Thyroid gland (tissue), 4 donors: ENCODE data around the gene GRK1. TPM values are rescaled to one million over a fixed set of nuclear protein-coding genes. Genes with fewer than 3 reads are reported as not detected.
A peak's percentile ranks its signal among the peaks of the same experiment; 100 is the strongest.

ENCODE experiments used
- DNase-seq, 2 donors: peaks; one replicate each; pipeline ENCODE4 v3.0.0-alpha.2; 2019
- H3K27ac ChIP-seq, 3 donors: fragments of 200-600 bp; sonication (generic); 1 replicate in 2 of 3; 2 replicates in 1 of 3; pipeline ENCODE4 v1.5.1; 2016 to 2019; ENCODE audit warnings: mild to moderate bottlenecking in 1 of 3, moderate library complexity in 1 of 3
- H3K27me3 ChIP-seq: fragments of 200-600 bp; sonication (generic); one replicate; pipeline ENCODE4 v1.5.1; 2019
- H3K36me3 ChIP-seq, 2 donors: fragments of 200-600 bp; sonication (generic); one replicate each; pipeline ENCODE4 v1.5.1; 2016 to 2019
- H3K4me1 ChIP-seq, 2 donors: fragments of 200-600 bp; sonication (generic); one replicate each; pipeline ENCODE4 v1.5.1; 2017 to 2019
- H3K4me3 ChIP-seq, 3 donors: fragments of 200-600 bp; sonication (generic); replicated peaks in 1 of 3; 1 replicate in 2 of 3; 2 replicates in 1 of 3; pipeline ENCODE4 v1.5.1; 2016; ENCODE audit warnings: mild to moderate bottlenecking in 1 of 3
- H3K9me3 ChIP-seq: fragments of 200-600 bp; sonication (generic); one replicate; pipeline ENCODE4 v1.5.1; 2017
- CTCF ChIP-seq, 6 experiments: fragments of 200-600 bp in 3 of 6; fragments of 450-650 bp in 3 of 6; sonication (generic) in 3 of 6; IDR thresholded peaks; one replicate each; pipeline ENCODE4 v1.5.1; 2016 to 2019; ENCODE audit warnings: antibody characterized with exemption in 6 of 6, mild to moderate bottlenecking in 2 of 6, inconsistent platforms in 1 of 6, moderate library complexity in 1 of 6
- POLR2A ChIP-seq, 2 donors: fragments of 450-650 bp; IDR thresholded peaks; one replicate each; pipeline ENCODE4 v1.6.1; 2017; ENCODE audit warnings: antibody characterized with exemption in 2 of 2, mild to moderate bottlenecking in 2 of 2, moderate library complexity in 1 of 2
- WGBS, 2 donors: methylation state at CpG; one replicate each; pipeline ENCODE4 v1.1.5; 2017; 5-methylcytosine and 5-hydroxymethylcytosine counted together
- intact Hi-C: fragments of 100-400 bp; cut with DNase I; formaldehyde crosslinking; loops from one replicate; pipeline ENCODE4 v1.15.1; 2023
- total RNA-seq, 4 donors: library from RNA; depleted of rRNA; stranded (reverse); fragments of >200 nt; gene quantifications; one replicate each; pipeline ENCODE4 v1.2.3, GENCODE V29; 2016

GRK1 gene
- total RNA-seq, 4 donors from 2014 or later = 2.0 to 17.9 (median 2.7) TPM

GRCh38 chr13:113641426-113641825 is 25.6 kb upstream of the GRK1 start:
- DNase-seq = no peak

GRCh38 chr13:113642563-113642962 is 24.5 kb upstream of the GRK1 start:
- no peaks in the 10 kb centered on the region for H3K27me3 ChIP-seq
- whole genome bisulfite sequencing, 2 donors = 90 to 97% methylated on average over 2 of the region's 2 CpGs
- no peak for TF ChIP-seq CTCF (IDR thresholded peaks at IDR 0.05)
- TF ChIP-seq POLR2A (IDR thresholded peaks at IDR 0.05) = no peak

More at GRCh38 chr13:113641426-113641825, 25.6 kb upstream of the GRK1 start:
- H3K36me3 ChIP-seq = peaks cover 17 to 24% of the 10 kb centered on the region in 2 donors
- H3K4me1 ChIP-seq = peaks cover 30 to 38% of the 10 kb centered on the region in 2 donors
- TF ChIP-seq CTCF (IDR thresholded peaks at IDR 0.05) (no peak), POLR2A (IDR thresholded peaks at IDR 0.05) (no peak)
- H3K27me3 ChIP-seq = no peaks in the 10 kb centered on the region
- H3K9me3 ChIP-seq = no peaks in the 10 kb centered on the region
- intact Hi-C loops = no loop called here
- no peak overlapping the region for H3K27ac ChIP-seq
- H3K4me3 ChIP-seq = no peak overlapping the region
- WGBS, 2 donors = 83% methylated on average over 7 of the region's 7 CpGs

GRCh38 chr13:113643593-113643992 is 23.4 kb upstream of the GRK1 start:
- DNase-seq = peak; percentile 45 to 46
- 44 to 48% methylated on average over 5 of the region's 5 CpGs for WGBS, 2 donors
- Histone ChIP-seq H3K27me3 (no peaks in the 10 kb centered on the region), H3K4me3 (no peak overlapping the region), H3K36me3 (peaks cover 4 to 6% of the 10 kb centered on the region in 2 donors), H3K9me3 (no peaks in the 10 kb centered on the region), H3K27ac (peak overlapping the region; percentile 72 to 94 (median 84)), H3K4me1 (peaks cover 45 to 58% of the 10 kb centered on the region in 2 donors)
- TF ChIP-seq POLR2A (IDR thresholded peaks at IDR 0.05) (peak in 1 of 2 donors; percentile 16), CTCF (IDR thresholded peaks at IDR 0.05) (no peak)
- intact Hi-C loops = no loop called here

More at GRCh38 chr13:113642563-113642962, 24.5 kb upstream of the GRK1 start:
- no peak overlapping the region for H3K4me3 ChIP-seq
- peaks cover 11 to 12% of the 10 kb centered on the region in 2 donors for H3K36me3 ChIP-seq
- intact Hi-C loops = no loop called here
- H3K27ac ChIP-seq = peak overlapping the region; percentile 72 to 94 (median 84)
- no peaks in the 10 kb centered on the region for H3K9me3 ChIP-seq
- DNase-seq = no peak
- H3K4me1 ChIP-seq = peaks cover 39 to 48% of the 10 kb centered on the region in 2 donors

GRCh38 chr13:113644800-113645199 is 22.2 kb upstream of the GRK1 start:
- WGBS, 2 donors = 93 to 95% methylated on average over 1 of the region's 1 CpG
- TF ChIP-seq CTCF (IDR thresholded peaks at IDR 0.05) = no peak
- no peak for TF ChIP-seq POLR2A (IDR thresholded peaks at IDR 0.05)
- Histone ChIP-seq H3K27me3 (no peaks in the 10 kb centered on the region), H3K27ac (peak overlapping the region; percentile 72 to 94 (median 84)), H3K9me3 (no peaks in the 10 kb centered on the region), H3K36me3 (peaks cover 4 to 6% of the 10 kb centered on the region in 2 donors), H3K4me3 (no peak overlapping the region), H3K4me1 (peaks cover 54 to 70% of the 10 kb centered on the region in 2 donors)
- intact Hi-C loops = no loop called here
- no peak for DNase-seq

GRCh38 chr13:113645329-113645728 is 21.7 kb upstream of the GRK1 start:
- intact Hi-C loops = no loop called here
- WGBS, 2 donors = 64 to 83% methylated on average over 9 of the region's 9 CpGs
- Histone ChIP-seq H3K9me3 (no peaks in the 10 kb centered on the region), H3K27ac (peak overlapping the region; percentile 72 to 94 (median 84)), H3K4me1 (peaks cover 54 to 71% of the 10 kb centered on the region in 2 donors), H3K27me3 (no peaks in the 10 kb centered on the region), H3K36me3 (peaks cover 2 to 3% of the 10 kb centered on the region in 2 donors), H3K4me3 (no peak overlapping the region)
- TF ChIP-seq CTCF (IDR thresholded peaks at IDR 0.05) (no peak), POLR2A (IDR thresholded peaks at IDR 0.05) (no peak)
- DNase-seq = no peak
